Endothelial cell of umbilical vein (primary cell): ENCODE measurements around the gene SSRP1. TPM values are rescaled to one million over a fixed set of nuclear protein-coding genes. Genes with fewer than 3 reads are reported as not detected.

ENCODE experiments used
- BruUV-seq: library from RNA; stranded (reverse); fragments of 400-500 nt; replicated peaks from 2 replicates; lab custom pipeline; 2021; lab: Mats Ljungman, UMichigan
- CTCF ChIA-PET: fragments of 300-600, 350-600 bp; sonication (Branson Sonifier 250); formaldehyde crosslinking; loops from one replicate; lab custom pipeline; 2021; ENCODE audit warnings: antibody characterized with exemption, inconsistent platforms; lab: Charles Lee
- POLR2A ChIA-PET: fragments of 300-600, 350-600 bp; sonication (Branson Sonifier 250); formaldehyde crosslinking; loops from one replicate; lab custom pipeline; 2021; ENCODE audit warnings: antibody characterized with exemption, inconsistent platforms; lab: Charles Lee
- DNase-seq: peaks from one replicate; pipeline ENCODE4 v3.0.0-alpha.2; 2011; ENCODE audit warnings: low read depth, low spot score
- FAIRE-seq: peaks from 2 replicates; lab custom pipeline; 2011; peaks lifted over from hg19 to GRCh38; lab: Jason Lieb, UNC
- H2AFZ ChIP-seq: 2 replicates; pipeline ENCODE4 v1.6.0; 2012; ENCODE audit warnings: low read depth, low read length, control low read depth, inconsistent platforms
- H3K27ac ChIP-seq: 2 replicates; pipeline ENCODE4 v1.5.1; 2011; ENCODE audit warnings: low read depth, mild to moderate bottlenecking, control low read depth, low read length, moderate library complexity; ENCODE audit not compliant: insufficient read depth
- H3K27me3 ChIP-seq, 2 experiments: 2 replicates each; pipeline versions ENCODE4 v1.6.0 to v1.6.1; 2011; ENCODE audit warnings: low read length in 2 of 2, mixed read lengths in 1 of 2; ENCODE audit not compliant: control insufficient read depth in 2 of 2, insufficient read depth in 2 of 2
- H3K36me3 ChIP-seq, 2 experiments: 2 replicates in 1 of 2; 3 replicates in 1 of 2; pipeline ENCODE4 v1.5.1; 2011; ENCODE audit warnings: low read length in 2 of 2, mild to moderate bottlenecking in 1 of 2, moderate library complexity in 1 of 2; ENCODE audit not compliant: control insufficient read depth in 2 of 2, insufficient read depth in 2 of 2; ENCODE audit errors: extremely low read depth in 1 of 2
- H3K4me1 ChIP-seq: 3 replicates; pipeline ENCODE4 v1.5.1; 2011; ENCODE audit warnings: mild to moderate bottlenecking, low read length; ENCODE audit not compliant: control insufficient read depth, insufficient read depth; ENCODE audit errors: extremely low read depth
- H3K4me2 ChIP-seq: 2 replicates; pipeline ENCODE4 v1.6.1; 2011; ENCODE audit warnings: low read length, control low read depth, mixed read lengths; ENCODE audit not compliant: insufficient read depth
- H3K4me3 ChIP-seq, 3 experiments: fragments of 200-600 bp in 1 of 3; sonication (generic), shearing (Covaris generic) in 1 of 3; replicated peaks in 1 of 3; 2 replicates each; pipeline ENCODE4 v1.5.1; 2011 to 2016; ENCODE audit warnings: control low read depth in 3 of 3, low read length in 3 of 3, mild to moderate bottlenecking in 2 of 3, inconsistent platforms in 1 of 3, low read depth in 1 of 3, moderate library complexity in 1 of 3; ENCODE audit not compliant: insufficient read depth in 1 of 3
- H3K79me2 ChIP-seq: 2 replicates; pipeline ENCODE4 v1.6.0; 2012; ENCODE audit warnings: low read length, inconsistent platforms; ENCODE audit not compliant: control insufficient read depth, insufficient read depth
- H3K9ac ChIP-seq: replicated peaks from 2 replicates; pipeline ENCODE3; 2011; ENCODE audit warnings: low read length, control low read depth; ENCODE audit not compliant: insufficient read depth; ENCODE audit errors: extremely low read depth
- H3K9me1 ChIP-seq: replicated peaks from 3 replicates; pipeline ENCODE4 v1.6.0; 2011; ENCODE audit warnings: mild to moderate bottlenecking, low read length; ENCODE audit not compliant: control insufficient read depth, insufficient read depth; ENCODE audit errors: extremely low read depth
- H3K9me3 ChIP-seq: replicated peaks from 2 replicates; pipeline ENCODE4 v1.5.1; 2012; ENCODE audit warnings: low read length, inconsistent platforms; ENCODE audit not compliant: control insufficient read depth, insufficient read depth
- H4K20me1 ChIP-seq: replicated peaks from 2 replicates; pipeline ENCODE3; 2011; ENCODE audit warnings: mild to moderate bottlenecking, low read length; ENCODE audit not compliant: control insufficient read depth, insufficient read depth; ENCODE audit errors: extremely low read depth
- CTCF ChIP-seq, 2 donors: IDR thresholded peaks; 1 replicate in 1 of 2; 2 replicates in 1 of 2; pipeline ENCODE4 v1.5.1; 2011; ENCODE audit warnings: low read length in 2 of 2, mild to moderate bottlenecking in 2 of 2, moderate library complexity in 2 of 2, control low read depth in 1 of 2, inconsistent platforms in 1 of 2, low read depth in 1 of 2; ENCODE audit not compliant: insufficient read depth in 1 of 2; ENCODE audit errors: extremely low read depth in 1 of 2
- FOS ChIP-seq: IDR thresholded peaks from 2 replicates; pipeline ENCODE4 v1.6.1; 2011; ENCODE audit warnings: mild to moderate bottlenecking, low read length, moderate library complexity, borderline replicate concordance; ENCODE audit not compliant: insufficient read depth
- GATA2 ChIP-seq: IDR thresholded peaks from 2 replicates; pipeline ENCODE4 v1.7.0; 2011; ENCODE audit warnings: low read depth, mild to moderate bottlenecking, moderate library complexity, mixed read lengths, low read length; ENCODE audit not compliant: insufficient read length, insufficient read depth
- JUN ChIP-seq: IDR thresholded peaks from 2 replicates; pipeline ENCODE4 v1.6.1; 2011; ENCODE audit warnings: borderline replicate concordance, low read depth; ENCODE audit not compliant: insufficient read length, insufficient read depth
- MAX ChIP-seq: IDR thresholded peaks from 2 replicates; pipeline ENCODE4 v1.6.1; 2011; ENCODE audit not compliant: insufficient read depth, insufficient read length
- MYC ChIP-seq: IDR thresholded peaks from one replicate; pipeline ENCODE4 v1.6.1; 2011; ENCODE audit warnings: mild to moderate bottlenecking, low read depth, low read length
- POLR2AphosphoS5 ChIP-seq: IDR thresholded peaks from 2 replicates; pipeline ENCODE4 v1.6.1; 2012; ENCODE audit warnings: low read depth, mild to moderate bottlenecking, control low read depth, low read length, moderate library complexity; ENCODE audit not compliant: insufficient read depth
- dilution Hi-C: fragments of 300-500 bp; cut with MboI; formaldehyde crosslinking; loops from one replicate; pipeline ENCODE4 v1.15.0; 2019; ENCODE audit warnings: low sequenced_read_pairs; ENCODE audit not compliant: extremely low pct_ligation_motif_present
- intact Hi-C: fragments of 100-400 bp; cut with micrococcal nuclease; formaldehyde crosslinking; loops from one replicate; pipeline ENCODE4 v1.10.0; 2022
- polyA plus RNA-seq, 4 experiments: library from polyadenylated mRNA; depleted of rRNA in 3 of 4; stranded (reverse) in 3 of 4; unstranded in 1 of 4; fragments of >200 nt; gene quantifications; 2 replicates each; pipeline versions ENCODE4 v1.2.1 to v1.2.3, GENCODE V29; 2011 to 2012; ENCODE audit warnings: missing spikeins in 1 of 4
- total RNA-seq: library from RNA; stranded (reverse); gene quantifications from 2 replicates; pipeline ENCODE4 v1.2.3, GENCODE V29; 2021

SSRP1 gene
- total and polyA plus RNA-seq, 2 donors (not counting 3 experiments of a cell fraction or from before 2014, with no cell fraction given) = 130 to 146 TPM

GRCh38 chr11:57287884-57288283 is 47.8 kb downstream of the SSRP1 start:
- Histone ChIP-seq H4K20me1 (no peaks in the 10 kb centered on the region), H3K27me3 (no peaks in the 10 kb centered on the region), H3K36me3 (no peaks in the 10 kb centered on the region), H3K9me3 (no peaks in the 10 kb centered on the region), H3K4me3 (no peak overlapping the region), H3K4me2 (no peak overlapping the region), H3K4me1 (peaks cover 24% of the 10 kb centered on the region), H2AFZ (no peak overlapping the region), H3K27ac (no peak overlapping the region), H3K79me2 (no peaks in the 10 kb centered on the region), H3K9me1 (no peaks in the 10 kb centered on the region), H3K9ac (no peak overlapping the region)
- dilution Hi-C loops (no loop called here), intact Hi-C loops (loop anchor here (2.0 kb wide), 1 partner anchor 37 kb away; the partner anchor contains the start of gene TNKS1BP1)
- TF ChIP-seq FOS = no peak
- no peak for TF ChIP-seq CTCF (IDR thresholded peaks at IDR 0.05; ENCODE audit: extremely low read depth in 1 of 2, insufficient read depth in 1 of 2, low read depth in 1 of 2, low read length in 2 of 2)
- no peak for TF ChIP-seq MAX
- no peak for TF ChIP-seq MYC
- no peak for TF ChIP-seq GATA2
- TF ChIP-seq POLR2AphosphoS5 = no peak
- no peak for TF ChIP-seq JUN
- ChIA-PET CTCF (interaction anchor here (0.8 to 2.3 kb wide), 4 partner anchors 9 to 239 kb away, joined by 3 to 16 read pairs (median 6); no protein-coding TSS in a partner anchor), POLR2A (no interaction called here)
- FAIRE-seq = no peak
- DNase-seq = no peak
- BruUV-seq = no TSS peak
